ENCODE results near the gene BACE1-AS.

BACE1-AS gene

GRCh38 chr11:117309310-117309709, 18.2 kb downstream of the BACE1-AS start:
- no peak for TF ChIP-seq CTCF (IDR thresholded peaks at IDR 0.05)
- intact Hi-C loops (cut with DNase I; ENCODE audit: low total_unique reads), result no loop called here
- no peak overlapping the region for H3K4me3 ChIP-seq

GRCh38 chr11:117313091-117313490, 21.9 kb downstream of the BACE1-AS start:
- Histone ChIP-seq H3K4me1 (peaks cover 0 to 27% (median 18%) of the 10 kb centered on the region in 4 donors), H3K4me3 (no peak overlapping the region), H3K9me3 (no peaks in the 10 kb centered on the region), H3K36me3 (no peaks in the 10 kb centered on the region), H3K27ac (no peak overlapping the region), H3K27me3 (no peaks in the 10 kb centered on the region)
- no peak for DNase-seq
- no peak for TF ChIP-seq CTCF (IDR thresholded peaks at IDR 0.05)
- intact Hi-C loops (cut with DNase I; ENCODE audit: low total_unique reads), result no loop called here

More at GRCh38 chr11:117309310-117309709, 18.2 kb downstream of the BACE1-AS start:
- Histone ChIP-seq H3K9me3 (no peaks in the 10 kb centered on the region), H3K4me1 (peaks cover 0 to 4% (median 2%) of the 10 kb centered on the region in 4 donors), H3K27me3 (no peaks in the 10 kb centered on the region), H3K36me3 (peaks cover 0 to 19% (median 8%) of the 10 kb centered on the region in 3 donors), H3K27ac (no peak overlapping the region)
- no peak for DNase-seq

- Histone ChIP-seq H3K4me1 (peaks cover 0 to 28% (median 18%) of the 10 kb centered on the region in 4 donors), H3K4me3 (peak overlapping the region in 1 of 2 donors; percentile 95), H3K36me3 (no peaks in the 10 kb centered on the region), H3K27ac (no peak overlapping the region), H3K27me3 (no peaks in the 10 kb centered on the region), H3K9me3 (no peaks in the 10 kb centered on the region)
- intact Hi-C loops (cut with DNase I; ENCODE audit: low total_unique reads), result no loop called here
- no peak for TF ChIP-seq CTCF (IDR thresholded peaks at IDR 0.05)
- DNase-seq, result no peak
Measured at GRCh38 chr11:117313828-117314768, 23.0 kb downstream of the BACE1-AS start.

GRCh38 chr11:117314840-117315239, 23.7 kb downstream of the BACE1-AS start:
- Histone ChIP-seq H3K27ac (peak overlapping the region in 1 of 2 donors; percentile 62), H3K9me3 (no peaks in the 10 kb centered on the region), H3K27me3 (no peaks in the 10 kb centered on the region), H3K36me3 (no peaks in the 10 kb centered on the region), H3K4me3 (peak overlapping the region; percentile 95 to 96), H3K4me1 (peaks cover 0 to 36% (median 21%) of the 10 kb centered on the region in 4 donors)
- no peak for TF ChIP-seq CTCF (IDR thresholded peaks at IDR 0.05)
- intact Hi-C loops (cut with DNase I; ENCODE audit: low total_unique reads), result loop anchor here (5.0 kb wide), 1 partner anchor 83 kb away; the partner anchor contains the start of genes PCSK7 and RNF214
- DNase-seq, result no peak

GRCh38 chr11:117315285-117316196, 24.4 kb downstream of the BACE1-AS start:
- TF ChIP-seq CTCF (IDR thresholded peaks at IDR 0.05), result no peak
- Histone ChIP-seq H3K9me3 (no peaks in the 10 kb centered on the region), H3K27me3 (no peaks in the 10 kb centered on the region), H3K36me3 (no peaks in the 10 kb centered on the region), H3K4me1 (peaks cover 0 to 38% (median 21%) of the 10 kb centered on the region in 4 donors), H3K4me3 (peak overlapping the region; percentile 95 to 96), H3K27ac (peak overlapping the region; percentile 62 to 78)
- DNase-seq, result no peak
- intact Hi-C loops (cut with DNase I; ENCODE audit: low total_unique reads), result loop anchor here (5.0 kb wide), 1 partner anchor 83 kb away; the partner anchor contains the start of genes PCSK7 and RNF214

All from tibial artery (tissue), 4 donors.